Subcutaneous abdominal adipose tissue (tissue), 5 donors: ENCODE data around the gene ARHGAP24.

ENCODE experiments used
- H3K27ac ChIP-seq: one replicate; pipeline ENCODE4 v1.7.0; 2013; ENCODE audit warnings: low read depth, mild to moderate bottlenecking, inconsistent platforms, low read length, moderate library complexity
- H3K27me3 ChIP-seq, 5 donors: one replicate each; pipeline ENCODE4 v1.7.0; 2013; ENCODE audit warnings: low read length in 5 of 5, inconsistent platforms in 1 of 5; ENCODE audit not compliant: control insufficient read depth in 5 of 5, insufficient read depth in 4 of 5
- H3K36me3 ChIP-seq, 5 donors: one replicate each; pipeline ENCODE4 v1.7.0; 2013; ENCODE audit warnings: low read length in 5 of 5; ENCODE audit not compliant: control insufficient read depth in 5 of 5, insufficient read depth in 5 of 5
- H3K4me1 ChIP-seq, 5 donors: one replicate each; pipeline ENCODE4 v1.7.0; 2013; ENCODE audit warnings: low read length in 5 of 5, mild to moderate bottlenecking in 3 of 5, moderate library complexity in 1 of 5; ENCODE audit not compliant: control insufficient read depth in 5 of 5, insufficient read depth in 5 of 5
- H3K4me3 ChIP-seq, 5 donors: one replicate each; pipeline ENCODE4 v1.7.0; 2013; ENCODE audit warnings: low read length in 5 of 5, low read depth in 1 of 5
- H3K9ac ChIP-seq, 5 donors: one replicate each; pipeline ENCODE4 v1.7.0; 2013; ENCODE audit warnings: low read length in 5 of 5, mild to moderate bottlenecking in 4 of 5, moderate library complexity in 3 of 5
- H3K9me3 ChIP-seq, 5 donors: one replicate each; pipeline ENCODE4 v1.7.0; 2013; ENCODE audit warnings: low read length in 5 of 5; ENCODE audit not compliant: control insufficient read depth in 5 of 5
- donor health status: healthy.
- donor health status: healthy.
- donor health status: healthy.
- donor health status: healthy.
- donor health status: healthy.

The ARHGAP24 gene

DNA sequence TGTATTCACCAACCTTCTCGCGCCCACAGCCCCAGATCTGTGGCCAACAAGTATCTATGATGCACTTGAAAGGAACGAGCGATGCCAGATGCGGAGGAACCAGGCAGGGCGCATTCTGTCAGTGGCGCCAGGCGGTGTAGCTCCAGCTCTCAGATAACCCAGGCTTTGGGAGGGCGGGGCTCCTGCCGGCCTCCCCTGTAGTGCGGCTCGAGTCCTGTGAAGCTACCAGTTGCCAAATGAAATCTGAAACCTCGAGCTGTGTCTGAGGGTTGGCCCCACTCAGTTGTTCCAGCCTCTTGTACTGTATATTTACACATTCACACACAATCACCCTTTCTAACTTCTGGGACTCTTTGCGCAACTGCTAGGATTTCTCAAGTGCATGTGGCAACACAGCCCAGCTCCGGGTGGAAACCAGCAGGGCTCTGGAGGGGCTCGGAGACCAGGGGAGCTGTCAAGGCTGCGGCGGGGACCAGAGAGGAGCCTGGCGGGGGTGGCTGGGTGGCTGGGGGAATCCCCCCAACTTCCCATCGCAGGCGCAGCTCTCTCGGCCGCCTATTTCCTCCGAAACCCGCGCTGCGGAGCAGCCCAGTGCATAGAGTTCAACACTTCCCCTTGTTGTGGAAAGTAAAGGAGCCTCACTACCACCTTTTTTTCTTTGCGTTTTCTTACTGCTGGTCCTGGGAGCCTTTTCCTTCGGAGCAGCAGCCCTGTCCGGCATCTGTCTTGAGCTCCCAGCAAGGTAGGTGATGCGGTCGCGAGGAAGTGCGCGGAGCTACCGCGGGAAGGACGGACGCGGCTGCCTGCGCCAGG, at the start of gene ARHGAP24:
Gene ARHGAP24, plus strand, starts transcription at position 333 of the 813 bp plus-strand sequence.
- H3K9ac ChIP-seq = peak within 1 kb of the TSS; percentile 29 to 87 (median 64)
- peak within 1 kb of the TSS; percentile 89 for H3K27ac ChIP-seq
- H3K4me3 ChIP-seq = peak within 1 kb of the TSS; percentile 71 to 94 (median 84)

GRCh38 chr4:85426366-85426765, 48.6 kb upstream of the ARHGAP24 start:
- Histone ChIP-seq H3K4me1 (no peaks in the 10 kb centered on the region), H3K9me3 (no peaks in the 10 kb centered on the region), H3K27me3 (no peaks in the 10 kb centered on the region), H3K4me3 (no peak overlapping the region), H3K9ac (no peak overlapping the region), H3K36me3 (no peaks in the 10 kb centered on the region), H3K27ac (no peak overlapping the region)

More for the DNA sequence above, at the start of gene ARHGAP24:
- Histone ChIP-seq H3K4me1 (peaks cover 1 to 39% (median 31%) of the 10 kb centered on the region in 5 donors), H3K9me3 (no peaks in the 10 kb centered on the region), H3K36me3 (no peaks in the 10 kb centered on the region), H3K27me3 (no peaks in the 10 kb centered on the region)

- no peaks in the 10 kb centered on the region for H3K36me3 ChIP-seq
- H3K4me1 ChIP-seq = no peaks in the 10 kb centered on the region
- H3K27ac ChIP-seq = no peak overlapping the region
- H3K9me3 ChIP-seq = no peaks in the 10 kb centered on the region
- no peaks in the 10 kb centered on the region for H3K27me3 ChIP-seq
- H3K4me3 ChIP-seq = no peak overlapping the region
- H3K9ac ChIP-seq = no peak overlapping the region
Measured at GRCh38 chr4:85427123-85427522, 47.8 kb upstream of the ARHGAP24 start.

DNA sequence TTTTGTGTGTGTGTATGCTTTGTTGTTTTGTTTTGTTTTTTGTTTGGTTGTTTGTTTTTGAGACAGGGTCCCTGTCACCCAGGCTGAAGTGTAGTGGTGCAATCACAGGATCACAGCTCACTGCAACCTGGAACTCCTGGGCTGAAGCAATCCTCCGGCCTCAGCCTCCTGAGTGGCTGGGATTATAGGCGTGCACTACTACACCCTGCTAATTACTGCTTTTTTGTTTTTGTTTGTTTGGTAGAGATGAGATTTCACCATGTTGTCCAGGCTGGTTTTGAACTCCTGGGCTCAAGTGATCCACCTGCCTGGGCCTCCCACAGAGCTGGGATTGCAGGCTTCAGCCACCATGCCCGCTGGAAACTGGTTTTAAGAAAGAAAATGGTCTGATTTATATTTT, 44.7 kb upstream of the ARHGAP24 start:
- Histone ChIP-seq H3K9me3 (no peaks in the 10 kb centered on the region), H3K27ac (no peak overlapping the region), H3K4me3 (no peak overlapping the region), H3K36me3 (no peaks in the 10 kb centered on the region), H3K4me1 (no peaks in the 10 kb centered on the region), H3K9ac (no peak overlapping the region), H3K27me3 (no peaks in the 10 kb centered on the region)

- Histone ChIP-seq H3K27me3 (no peaks in the 10 kb centered on the region), H3K4me1 (no peaks in the 10 kb centered on the region), H3K4me3 (no peak overlapping the region), H3K9me3 (no peaks in the 10 kb centered on the region), H3K9ac (no peak overlapping the region), H3K36me3 (no peaks in the 10 kb centered on the region), H3K27ac (no peak overlapping the region)
Measured at GRCh38 chr4:85430697-85431096, 44.3 kb upstream of the ARHGAP24 start.

DNA sequence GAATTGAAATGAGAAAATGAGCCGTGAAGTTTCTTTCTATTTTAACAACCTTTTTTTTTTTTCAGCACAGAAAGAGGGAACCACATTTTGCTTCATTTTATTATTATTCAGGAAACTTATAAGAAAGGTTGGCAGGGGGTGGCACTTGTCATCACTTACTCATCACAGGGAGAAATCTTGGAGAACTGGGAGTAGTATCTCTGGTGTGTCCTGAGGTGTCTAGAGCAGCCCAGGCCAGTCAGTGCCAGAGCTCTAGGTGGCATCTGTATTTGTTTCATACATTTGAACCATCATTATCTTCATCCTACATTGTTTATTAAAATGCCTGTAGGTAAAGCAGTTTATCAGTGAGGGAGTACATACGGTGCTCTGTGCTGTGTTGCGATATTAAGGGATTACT, 43.8 kb upstream of the ARHGAP24 start:
- Histone ChIP-seq H3K4me3 (no peak overlapping the region), H3K4me1 (no peaks in the 10 kb centered on the region), H3K27ac (no peak overlapping the region), H3K9me3 (no peaks in the 10 kb centered on the region), H3K27me3 (no peaks in the 10 kb centered on the region), H3K9ac (no peak overlapping the region), H3K36me3 (no peaks in the 10 kb centered on the region)

- no peaks in the 10 kb centered on the region for H3K36me3 ChIP-seq
- H3K4me1 ChIP-seq = no peaks in the 10 kb centered on the region
- H3K9ac ChIP-seq = no peak overlapping the region
- H3K9me3 ChIP-seq = no peaks in the 10 kb centered on the region
- no peak overlapping the region for H3K27ac ChIP-seq
- H3K4me3 ChIP-seq = no peak overlapping the region
- H3K27me3 ChIP-seq = no peaks in the 10 kb centered on the region
Measured at GRCh38 chr4:85431881-85432485, 43.0 kb upstream of the ARHGAP24 start.

DNA sequence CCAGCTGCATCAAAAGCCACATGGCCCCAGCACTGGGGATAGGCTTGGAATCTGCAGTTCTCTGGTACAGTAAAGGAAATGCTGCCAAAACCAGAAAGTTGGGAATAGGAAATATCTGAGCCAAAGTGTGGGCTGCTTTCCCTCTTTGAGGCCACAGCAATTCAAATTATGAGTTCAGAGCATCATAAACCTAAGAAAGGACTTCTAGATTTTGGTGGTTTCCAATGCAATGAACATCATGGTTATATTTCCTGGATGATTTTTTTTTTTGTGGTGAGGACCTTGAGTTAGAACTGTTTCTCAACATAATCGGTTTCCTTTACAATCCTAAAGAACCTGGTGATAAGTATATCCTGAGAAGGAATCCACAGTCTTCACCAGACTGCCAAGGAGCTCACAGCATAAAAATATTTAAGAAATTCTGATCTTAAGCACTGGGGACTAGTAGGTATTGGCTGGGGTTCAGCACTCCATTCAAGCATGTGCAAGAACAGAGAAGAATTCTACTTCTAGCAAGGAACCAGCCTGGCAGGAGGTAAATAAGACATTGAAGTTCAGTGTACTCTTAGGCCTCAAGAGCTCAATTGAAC, 29.8 kb upstream of the ARHGAP24 start:
- H3K9ac ChIP-seq = no peak overlapping the region
- H3K36me3 ChIP-seq = no peaks in the 10 kb centered on the region
- no peaks in the 10 kb centered on the region for H3K27me3 ChIP-seq
- no peak overlapping the region for H3K27ac ChIP-seq
- H3K4me1 ChIP-seq = peaks cover 0 to 13% (median 5%) of the 10 kb centered on the region in 5 donors
- no peaks in the 10 kb centered on the region for H3K9me3 ChIP-seq
- H3K4me3 ChIP-seq = no peak overlapping the region

GRCh38 chr4:85446141-85446861, 28.6 kb upstream of the ARHGAP24 start:
- Histone ChIP-seq H3K9ac (no peak overlapping the region), H3K27ac (peak overlapping the region; percentile 55), H3K9me3 (no peaks in the 10 kb centered on the region), H3K27me3 (no peaks in the 10 kb centered on the region), H3K36me3 (no peaks in the 10 kb centered on the region), H3K4me3 (no peak overlapping the region), H3K4me1 (peaks cover 0 to 13% (median 5%) of the 10 kb centered on the region in 5 donors)
